ENCODE data around the gene CIDEC.
"Not testable (repeated sequence)": the region's sequence is repeated elsewhere in the genome, so short reads cannot be mapped to it uniquely, and the experiment has no call there.

CIDEC gene

GRCh38 chr3:9848860-9849259 is 31.2 kb downstream of the CIDEC start:
- not testable (repeated sequence) for DNase-seq (ENCODE audit: low read depth in 2 of 3, low spot score in 1 of 3)

- DNase-seq (ENCODE audit: low read depth in 2 of 3, low spot score in 1 of 3), result not testable (repeated sequence)
Measured at GRCh38 chr3:9847870-9848269, 32.2 kb downstream of the CIDEC start.

- DNase-seq (ENCODE audit: low read depth in 2 of 3, low spot score in 1 of 3), result no peak
Measured at GRCh38 chr3:9846931-9847488, 33.0 kb downstream of the CIDEC start.

- no peak for DNase-seq (ENCODE audit: low read depth in 2 of 3, low spot score in 1 of 3)
Measured at GRCh38 chr3:9846231-9846630, 33.8 kb downstream of the CIDEC start.

- DNase-seq (ENCODE audit: low read depth in 2 of 3, low spot score in 1 of 3), result peak; percentile 93 to 99 (median 95)
Measured at GRCh38 chr3:9843715-9844438, 36.2 kb downstream of the CIDEC start, which contains the start of gene RPUSD3. TSS of gene RPUSD3 (minus strand) at chr3:9844008. CDS start at chr3:9843990, 18 bp downstream.

GRCh38 chr3:9841015-9841414 is 39.0 kb downstream of the CIDEC start:
- no peak for DNase-seq (ENCODE audit: low read depth in 2 of 3, low spot score in 1 of 3)

- no peak for DNase-seq (ENCODE audit: low read depth in 2 of 3, low spot score in 1 of 3)
Measured at GRCh38 chr3:9838856-9839255, 41.2 kb downstream of the CIDEC start.

- DNase-seq (ENCODE audit: low read depth in 2 of 3, low spot score in 1 of 3), result no peak
Measured at GRCh38 chr3:9837701-9838582, 42.1 kb downstream of the CIDEC start.

GRCh38 chr3:9834520-9835380 is 45.3 kb downstream of the CIDEC start:
- DNase-seq (ENCODE audit: low read depth in 2 of 3, low spot score in 1 of 3), result no peak

- no peak for DNase-seq (ENCODE audit: low read depth in 2 of 3, low spot score in 1 of 3)
Measured at GRCh38 chr3:9833078-9833477, 47.0 kb downstream of the CIDEC start.

- no peak for DNase-seq (ENCODE audit: low read depth in 2 of 3, low spot score in 1 of 3)
Measured at GRCh38 chr3:9831253-9831652, 48.8 kb downstream of the CIDEC start.

GRCh38 chr3:9828801-9829755 is 51.0 kb downstream of the CIDEC start:
- no peak for DNase-seq (ENCODE audit: low read depth in 2 of 3, low spot score in 1 of 3)

GRCh38 chr3:9826815-9827573 is 53.1 kb downstream of the CIDEC start:
- DNase-seq (ENCODE audit: low read depth in 2 of 3, low spot score in 1 of 3), result peak in 1 of 3 donors; percentile 22

GRCh38 chr3:9825451-9826040 is 54.5 kb downstream of the CIDEC start:
- DNase-seq (ENCODE audit: low read depth in 2 of 3, low spot score in 1 of 3), result no peak

GRCh38 chr3:9820946-9821345 is 59.1 kb downstream of the CIDEC start:
- DNase-seq (ENCODE audit: low read depth in 2 of 3, low spot score in 1 of 3), result no peak

- no peak for DNase-seq (ENCODE audit: low read depth in 2 of 3, low spot score in 1 of 3)
Measured at GRCh38 chr3:9820543-9820942, 59.5 kb downstream of the CIDEC start.

- no peak for DNase-seq (ENCODE audit: low read depth in 2 of 3, low spot score in 1 of 3)
Measured at GRCh38 chr3:9818666-9819335, 61.3 kb downstream of the CIDEC start.

GRCh38 chr3:9817436-9817835 is 62.6 kb downstream of the CIDEC start:
- no peak for DNase-seq (ENCODE audit: low read depth in 2 of 3, low spot score in 1 of 3)

Data from stimulated activated CD4-positive, alpha-beta T cell treated with anti-CD3 and anti-CD28 coated beads, Interleukin-12 subunit alpha, Interleukin-12 subunit beta, amount 100 ng/mL, for 48 hours (primary cell).